ENCODE results near the gene COQ3. TPM values are rescaled to one million over a fixed set of nuclear protein-coding genes. Genes with fewer than 3 reads are reported as not detected.

COQ3 gene
- total and polyA plus RNA-seq, 4 donors = 3.8 to 9.4 (median 8.0) TPM

DNA sequence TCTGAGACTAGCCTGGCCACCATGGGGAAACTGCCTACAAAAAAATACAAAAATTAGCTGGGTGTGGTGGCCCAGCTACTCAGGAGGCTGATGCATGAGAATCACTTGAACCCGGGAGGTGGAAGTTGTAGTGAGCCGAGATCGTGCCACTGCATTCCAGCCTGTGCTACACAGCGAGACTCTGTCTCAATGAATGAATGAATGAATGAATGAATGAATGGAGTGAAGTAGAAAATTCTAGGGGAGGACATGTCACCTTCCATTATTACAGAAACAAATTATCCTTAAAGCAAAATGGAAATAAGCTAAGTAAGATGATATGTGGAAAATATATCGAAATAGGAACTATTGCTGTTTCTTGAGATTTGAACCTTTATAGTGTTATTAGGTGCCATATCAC lies 34.0 kb upstream of the COQ3 start:
- H3K36me3 ChIP-seq (ENCODE audit: control insufficient read depth in 4 of 4, insufficient read depth in 3 of 4, low read depth in 1 of 4, low read length in 3 of 4) = peaks cover 0 to 2% (median 2%) of the 10 kb centered on the region in 4 donors
- no peak for TF ChIP-seq GABPA (IDR thresholded peaks at IDR 0.05 in 1 of 2, conservative IDR thresholded peaks at IDR 0.05 in 1 of 2)
- TF ChIP-seq, protein P1, sequence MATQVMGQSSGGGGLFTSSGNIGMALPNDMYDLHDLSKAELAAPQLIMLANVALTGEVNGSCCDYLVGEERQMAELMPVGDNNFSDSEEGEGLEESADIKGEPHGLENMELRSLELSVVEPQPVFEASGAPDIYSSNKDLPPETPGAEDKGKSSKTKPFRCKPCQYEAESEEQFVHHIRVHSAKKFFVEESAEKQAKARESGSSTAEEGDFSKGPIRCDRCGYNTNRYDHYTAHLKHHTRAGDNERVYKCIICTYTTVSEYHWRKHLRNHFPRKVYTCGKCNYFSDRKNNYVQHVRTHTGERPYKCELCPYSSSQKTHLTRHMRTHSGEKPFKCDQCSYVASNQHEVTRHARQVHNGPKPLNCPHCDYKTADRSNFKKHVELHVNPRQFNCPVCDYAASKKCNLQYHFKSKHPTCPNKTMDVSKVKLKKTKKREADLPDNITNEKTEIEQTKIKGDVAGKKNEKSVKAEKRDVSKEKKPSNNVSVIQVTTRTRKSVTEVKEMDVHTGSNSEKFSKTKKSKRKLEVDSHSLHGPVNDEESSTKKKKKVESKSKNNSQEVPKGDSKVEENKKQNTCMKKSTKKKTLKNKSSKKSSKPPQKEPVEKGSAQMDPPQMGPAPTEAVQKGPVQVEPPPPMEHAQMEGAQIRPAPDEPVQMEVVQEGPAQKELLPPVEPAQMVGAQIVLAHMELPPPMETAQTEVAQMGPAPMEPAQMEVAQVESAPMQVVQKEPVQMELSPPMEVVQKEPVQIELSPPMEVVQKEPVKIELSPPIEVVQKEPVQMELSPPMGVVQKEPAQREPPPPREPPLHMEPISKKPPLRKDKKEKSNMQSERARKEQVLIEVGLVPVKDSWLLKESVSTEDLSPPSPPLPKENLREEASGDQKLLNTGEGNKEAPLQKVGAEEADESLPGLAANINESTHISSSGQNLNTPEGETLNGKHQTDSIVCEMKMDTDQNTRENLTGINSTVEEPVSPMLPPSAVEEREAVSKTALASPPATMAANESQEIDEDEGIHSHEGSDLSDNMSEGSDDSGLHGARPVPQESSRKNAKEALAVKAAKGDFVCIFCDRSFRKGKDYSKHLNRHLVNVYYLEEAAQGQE (IDR thresholded peaks at IDR 0.05) = no peak
- no peak for TF ChIP-seq NR2F2 (IDR thresholded peaks at IDR 0.05)
- no peak for TF ChIP-seq TAF1 (conservative IDR thresholded peaks at IDR 0.05)
- no peak for TF ChIP-seq SP1 (IDR thresholded peaks at IDR 0.05)
- no peak for TF ChIP-seq HNF4A (conservative IDR thresholded peaks at IDR 0.05)
- TF ChIP-seq HNF4G (IDR thresholded peaks at IDR 0.05) = no peak
- TF ChIP-seq, protein P2, sequence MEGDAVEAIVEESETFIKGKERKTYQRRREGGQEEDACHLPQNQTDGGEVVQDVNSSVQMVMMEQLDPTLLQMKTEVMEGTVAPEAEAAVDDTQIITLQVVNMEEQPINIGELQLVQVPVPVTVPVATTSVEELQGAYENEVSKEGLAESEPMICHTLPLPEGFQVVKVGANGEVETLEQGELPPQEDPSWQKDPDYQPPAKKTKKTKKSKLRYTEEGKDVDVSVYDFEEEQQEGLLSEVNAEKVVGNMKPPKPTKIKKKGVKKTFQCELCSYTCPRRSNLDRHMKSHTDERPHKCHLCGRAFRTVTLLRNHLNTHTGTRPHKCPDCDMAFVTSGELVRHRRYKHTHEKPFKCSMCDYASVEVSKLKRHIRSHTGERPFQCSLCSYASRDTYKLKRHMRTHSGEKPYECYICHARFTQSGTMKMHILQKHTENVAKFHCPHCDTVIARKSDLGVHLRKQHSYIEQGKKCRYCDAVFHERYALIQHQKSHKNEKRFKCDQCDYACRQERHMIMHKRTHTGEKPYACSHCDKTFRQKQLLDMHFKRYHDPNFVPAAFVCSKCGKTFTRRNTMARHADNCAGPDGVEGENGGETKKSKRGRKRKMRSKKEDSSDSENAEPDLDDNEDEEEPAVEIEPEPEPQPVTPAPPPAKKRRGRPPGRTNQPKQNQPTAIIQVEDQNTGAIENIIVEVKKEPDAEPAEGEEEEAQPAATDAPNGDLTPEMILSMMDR (IDR thresholded peaks at IDR 0.05; ENCODE audit: low read depth, low read length, missing input control) = no peak
- no peak for TF ChIP-seq RAD21 (IDR thresholded peaks at IDR 0.05)
- TF ChIP-seq RXRA (IDR thresholded peaks at IDR 0.05) = no peak
- no peak for TF ChIP-seq FOXA2 (IDR thresholded peaks at IDR 0.05)
- no peak overlapping the region for H3K4me3 ChIP-seq (ENCODE audit: low read depth in 1 of 3, low read length in 3 of 3)
- no peaks in the 10 kb centered on the region for H3K9me3 ChIP-seq (ENCODE audit: control insufficient read depth in 4 of 4, low read length in 3 of 4)
- no peak overlapping the region for H3K27ac ChIP-seq (ENCODE audit: low read depth in 1 of 2, low read length in 2 of 2)
- no peaks in the 10 kb centered on the region for H3K27me3 ChIP-seq (ENCODE audit: control insufficient read depth in 4 of 4, insufficient read depth in 4 of 4, low read length in 3 of 4)
- DNase-seq (ENCODE audit: low spot score) = no peak
- peaks cover 0 to 27% (median 19%) of the 10 kb centered on the region in 4 donors for H3K4me1 ChIP-seq (ENCODE audit: control insufficient read depth in 4 of 4, insufficient read depth in 4 of 4, low read length in 3 of 4)
- 98% methylated on average over 5 of the region's 5 CpGs for WGBS
- no peak overlapping the region for H3K9ac ChIP-seq (ENCODE audit: low read depth in 1 of 2, low read length in 2 of 2)

DNA sequence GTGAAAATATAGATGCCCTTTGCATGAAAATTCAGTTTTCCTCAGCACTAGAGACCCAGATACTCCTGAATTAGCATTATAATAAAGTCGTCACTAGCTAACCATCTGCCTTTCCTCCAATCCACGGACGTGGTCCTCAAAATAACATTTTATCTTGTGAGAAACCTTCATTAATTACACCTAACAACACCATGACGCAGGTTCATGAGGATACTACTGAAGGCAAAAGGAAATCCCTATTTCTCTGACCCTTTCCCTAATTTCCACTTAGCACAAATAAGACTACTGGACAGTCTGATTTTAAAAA lies 32.4 kb upstream of the COQ3 start:
- no peaks in the 10 kb centered on the region for H3K9me3 ChIP-seq (ENCODE audit: control insufficient read depth in 4 of 4, low read length in 3 of 4)
- peaks cover 0 to 2% (median under 1%) of the 10 kb centered on the region in 4 donors for H3K36me3 ChIP-seq (ENCODE audit: control insufficient read depth in 4 of 4, insufficient read depth in 3 of 4, low read depth in 1 of 4, low read length in 3 of 4)
- DNase-seq (ENCODE audit: low spot score) = no peak
- no peaks in the 10 kb centered on the region for H3K27me3 ChIP-seq (ENCODE audit: control insufficient read depth in 4 of 4, insufficient read depth in 4 of 4, low read length in 3 of 4)
- H3K27ac ChIP-seq (ENCODE audit: low read depth in 1 of 2, low read length in 2 of 2) = peak overlapping the region; percentile 97
- TF ChIP-seq YY1 (IDR thresholded peaks at IDR 0.05) (no peak), NR2F2 (IDR thresholded peaks at IDR 0.05) (no peak), HNF4A (conservative IDR thresholded peaks at IDR 0.05) (no peak), GABPA (IDR thresholded peaks at IDR 0.05 in 1 of 2, conservative IDR thresholded peaks at IDR 0.05 in 1 of 2) (no peak), SP1 (IDR thresholded peaks at IDR 0.05) (no peak), RXRA (IDR thresholded peaks at IDR 0.05) (no peak), RAD21 (IDR thresholded peaks at IDR 0.05) (no peak), HNF4G (IDR thresholded peaks at IDR 0.05) (no peak)
- TF ChIP-seq, protein P3, sequence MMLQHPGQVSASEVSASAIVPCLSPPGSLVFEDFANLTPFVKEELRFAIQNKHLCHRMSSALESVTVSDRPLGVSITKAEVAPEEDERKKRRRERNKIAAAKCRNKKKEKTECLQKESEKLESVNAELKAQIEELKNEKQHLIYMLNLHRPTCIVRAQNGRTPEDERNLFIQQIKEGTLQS (IDR thresholded peaks at IDR 0.05) = no peak
- TF ChIP-seq, protein P2 (IDR thresholded peaks at IDR 0.05; ENCODE audit: low read depth, low read length, missing input control) = no peak
- TF ChIP-seq, protein P4, sequence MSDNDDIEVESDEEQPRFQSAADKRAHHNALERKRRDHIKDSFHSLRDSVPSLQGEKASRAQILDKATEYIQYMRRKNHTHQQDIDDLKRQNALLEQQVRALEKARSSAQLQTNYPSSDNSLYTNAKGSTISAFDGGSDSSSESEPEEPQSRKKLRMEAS (IDR thresholded peaks at IDR 0.05) = no peak
- TF ChIP-seq, protein P1 (IDR thresholded peaks at IDR 0.05) = no peak
- 54% methylated on average over 4 of the region's 4 CpGs for WGBS
- peak overlapping the region; percentile 60 to 93 (median 75) for H3K4me3 ChIP-seq (ENCODE audit: low read depth in 1 of 3, low read length in 3 of 3)
- H3K9ac ChIP-seq (ENCODE audit: low read depth in 1 of 2, low read length in 2 of 2) = peak overlapping the region; percentile 61 to 93
- H3K4me1 ChIP-seq (ENCODE audit: control insufficient read depth in 4 of 4, insufficient read depth in 4 of 4, low read length in 3 of 4) = peaks cover 3 to 39% (median 33%) of the 10 kb centered on the region in 4 donors
